Thyroid gland (tissue), 4 donors: ENCODE data around the gene ATP6V0B. TPM values are rescaled to one million over a fixed set of nuclear protein-coding genes. Genes with fewer than 3 reads are reported as not detected.

Experiments used
- DNase-seq, 2 donors: peaks; one replicate each; pipeline ENCODE4 v3.0.0-alpha.2; 2019
- H3K27ac ChIP-seq, 3 donors: fragments of 200-600 bp; sonication (generic); 1 replicate in 2 of 3; 2 replicates in 1 of 3; pipeline ENCODE4 v1.5.1; 2016 to 2019; ENCODE audit warnings: mild to moderate bottlenecking in 1 of 3, moderate library complexity in 1 of 3
- H3K27me3 ChIP-seq: fragments of 200-600 bp; sonication (generic); one replicate; pipeline ENCODE4 v1.5.1; 2019
- H3K36me3 ChIP-seq, 2 donors: fragments of 200-600 bp; sonication (generic); one replicate each; pipeline ENCODE4 v1.5.1; 2016 to 2019
- H3K4me1 ChIP-seq, 2 donors: fragments of 200-600 bp; sonication (generic); one replicate each; pipeline ENCODE4 v1.5.1; 2017 to 2019
- H3K4me3 ChIP-seq, 3 donors: fragments of 200-600 bp; sonication (generic); replicated peaks in 1 of 3; 1 replicate in 2 of 3; 2 replicates in 1 of 3; pipeline ENCODE4 v1.5.1; 2016; ENCODE audit warnings: mild to moderate bottlenecking in 1 of 3
- H3K9me3 ChIP-seq: fragments of 200-600 bp; sonication (generic); one replicate; pipeline ENCODE4 v1.5.1; 2017
- POLR2A ChIP-seq, 2 donors: fragments of 450-650 bp; IDR thresholded peaks; one replicate each; pipeline ENCODE4 v1.6.1; 2017; ENCODE audit warnings: antibody characterized with exemption in 2 of 2, mild to moderate bottlenecking in 2 of 2, moderate library complexity in 1 of 2
- WGBS, 2 donors: methylation state at CpG; one replicate each; pipeline ENCODE4 v1.1.5; 2017; 5-methylcytosine and 5-hydroxymethylcytosine counted together
- intact Hi-C: fragments of 100-400 bp; cut with DNase I; formaldehyde crosslinking; loops from one replicate; pipeline ENCODE4 v1.15.1; 2023
- total RNA-seq, 4 donors: library from RNA; depleted of rRNA; stranded (reverse); fragments of >200 nt; gene quantifications; one replicate each; pipeline ENCODE4 v1.2.3, GENCODE V29; 2016
- TF ChIP-seq, protein P1 (sequence below), 6 experiments: fragments of 200-600 bp in 3 of 6; fragments of 450-650 bp in 3 of 6; sonication (generic) in 3 of 6; IDR thresholded peaks; one replicate each; pipeline ENCODE4 v1.5.1; 2016 to 2019; ENCODE audit warnings: antibody characterized with exemption in 6 of 6, mild to moderate bottlenecking in 2 of 6, inconsistent platforms in 1 of 6, moderate library complexity in 1 of 6

ATP6V0B gene
- total RNA-seq, 4 donors from 2014 or later, result 128 to 302 (median 216) TPM

DNA sequence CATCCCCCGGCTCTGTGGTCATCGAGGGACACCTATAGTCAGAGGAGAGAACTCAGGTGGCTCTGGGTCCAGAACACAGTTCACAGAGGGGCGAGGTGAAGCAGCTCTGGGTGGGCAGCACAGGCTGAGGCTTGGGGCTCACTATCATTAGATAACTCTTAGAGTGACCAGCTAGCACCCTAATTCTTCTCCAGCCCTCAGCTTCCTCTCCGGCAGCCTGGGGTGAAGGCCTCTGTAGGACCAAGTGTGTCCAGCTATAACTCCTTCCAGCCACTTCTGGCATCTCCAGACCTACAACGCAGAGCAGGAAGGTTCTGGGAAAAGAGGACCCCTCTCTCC, 39.8 kb upstream of the ATP6V0B start:
- no peaks in the 10 kb centered on the region for H3K27me3 ChIP-seq
- WGBS, 2 donors, result 47 to 70% methylated on average over 3 to 5 of the region's 5 CpGs
- intact Hi-C loops, result loop anchor here (2.0 to 5.0 kb wide), 2 partner anchors 172 to 408 kb away; no protein-coding TSS in a partner anchor
- no peaks in the 10 kb centered on the region for H3K36me3 ChIP-seq
- TF ChIP-seq, protein P1, sequence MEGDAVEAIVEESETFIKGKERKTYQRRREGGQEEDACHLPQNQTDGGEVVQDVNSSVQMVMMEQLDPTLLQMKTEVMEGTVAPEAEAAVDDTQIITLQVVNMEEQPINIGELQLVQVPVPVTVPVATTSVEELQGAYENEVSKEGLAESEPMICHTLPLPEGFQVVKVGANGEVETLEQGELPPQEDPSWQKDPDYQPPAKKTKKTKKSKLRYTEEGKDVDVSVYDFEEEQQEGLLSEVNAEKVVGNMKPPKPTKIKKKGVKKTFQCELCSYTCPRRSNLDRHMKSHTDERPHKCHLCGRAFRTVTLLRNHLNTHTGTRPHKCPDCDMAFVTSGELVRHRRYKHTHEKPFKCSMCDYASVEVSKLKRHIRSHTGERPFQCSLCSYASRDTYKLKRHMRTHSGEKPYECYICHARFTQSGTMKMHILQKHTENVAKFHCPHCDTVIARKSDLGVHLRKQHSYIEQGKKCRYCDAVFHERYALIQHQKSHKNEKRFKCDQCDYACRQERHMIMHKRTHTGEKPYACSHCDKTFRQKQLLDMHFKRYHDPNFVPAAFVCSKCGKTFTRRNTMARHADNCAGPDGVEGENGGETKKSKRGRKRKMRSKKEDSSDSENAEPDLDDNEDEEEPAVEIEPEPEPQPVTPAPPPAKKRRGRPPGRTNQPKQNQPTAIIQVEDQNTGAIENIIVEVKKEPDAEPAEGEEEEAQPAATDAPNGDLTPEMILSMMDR (IDR thresholded peaks at IDR 0.05), result no peak
- TF ChIP-seq POLR2A (IDR thresholded peaks at IDR 0.05), result no peak
- H3K27ac ChIP-seq, result no peak overlapping the region
- H3K4me3 ChIP-seq, result no peak overlapping the region
- H3K4me1 ChIP-seq, result peaks cover 10 to 35% of the 10 kb centered on the region in 2 donors
- no peaks in the 10 kb centered on the region for H3K9me3 ChIP-seq
- no peak for DNase-seq

DNA sequence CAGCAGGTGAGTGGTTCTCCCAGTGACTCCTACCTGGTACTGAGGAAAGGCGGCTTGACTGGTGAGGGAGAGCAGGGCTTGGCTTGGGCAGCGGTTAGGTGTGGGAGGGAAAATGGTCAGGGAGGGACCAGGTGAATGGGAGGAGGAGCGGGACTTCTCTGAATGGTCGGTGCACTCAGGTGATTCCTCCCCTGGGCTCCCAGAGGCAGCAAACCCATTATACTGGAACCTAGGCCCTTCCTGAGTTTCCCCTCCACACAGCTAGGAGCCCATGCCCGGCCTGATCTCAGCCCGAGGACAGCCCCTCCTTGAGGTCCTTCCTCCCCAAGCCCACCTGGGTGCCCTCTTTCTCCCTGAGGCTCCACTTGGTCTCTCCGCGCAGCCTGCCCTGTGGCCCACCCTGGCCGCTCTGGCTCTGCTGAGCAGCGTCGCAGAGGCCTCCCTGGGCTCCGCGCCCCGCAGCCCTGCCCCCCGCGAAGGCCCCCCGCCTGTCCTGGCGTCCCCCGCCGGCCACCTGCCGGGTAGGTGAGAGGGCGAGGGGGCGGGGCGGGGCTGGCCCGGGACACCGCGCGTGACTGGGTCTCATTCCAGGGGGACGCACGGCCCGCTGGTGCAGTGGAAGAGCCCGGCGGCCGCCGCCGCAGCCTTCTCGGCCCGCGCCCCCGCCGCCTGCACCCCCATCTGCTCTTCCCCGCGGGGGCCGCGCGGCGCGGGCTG, 38.9 kb upstream of the ATP6V0B start:
- WGBS, 2 donors, result 24 to 44% methylated on average over 5 to 6 of the region's 48 CpGs
- no peaks in the 10 kb centered on the region for H3K9me3 ChIP-seq
- peak overlapping the region in 1 of 3 donors; percentile 13 for H3K27ac ChIP-seq
- H3K36me3 ChIP-seq, result no peaks in the 10 kb centered on the region
- no peaks in the 10 kb centered on the region for H3K27me3 ChIP-seq
- peak overlapping the region in 1 of 3 donors; percentile 33 for H3K4me3 ChIP-seq
- H3K4me1 ChIP-seq, result peaks cover 10 to 35% of the 10 kb centered on the region in 2 donors
- intact Hi-C loops, result loop anchor here (2.0 kb wide), 1 partner anchor 173 kb away; no protein-coding TSS in a partner anchor
- TF ChIP-seq, protein P1 (IDR thresholded peaks at IDR 0.05), result no peak
- peak in 1 of 2 donors; percentile 21 for TF ChIP-seq POLR2A (IDR thresholded peaks at IDR 0.05)
- DNase-seq, result peak; percentile 78 to 79

DNA sequence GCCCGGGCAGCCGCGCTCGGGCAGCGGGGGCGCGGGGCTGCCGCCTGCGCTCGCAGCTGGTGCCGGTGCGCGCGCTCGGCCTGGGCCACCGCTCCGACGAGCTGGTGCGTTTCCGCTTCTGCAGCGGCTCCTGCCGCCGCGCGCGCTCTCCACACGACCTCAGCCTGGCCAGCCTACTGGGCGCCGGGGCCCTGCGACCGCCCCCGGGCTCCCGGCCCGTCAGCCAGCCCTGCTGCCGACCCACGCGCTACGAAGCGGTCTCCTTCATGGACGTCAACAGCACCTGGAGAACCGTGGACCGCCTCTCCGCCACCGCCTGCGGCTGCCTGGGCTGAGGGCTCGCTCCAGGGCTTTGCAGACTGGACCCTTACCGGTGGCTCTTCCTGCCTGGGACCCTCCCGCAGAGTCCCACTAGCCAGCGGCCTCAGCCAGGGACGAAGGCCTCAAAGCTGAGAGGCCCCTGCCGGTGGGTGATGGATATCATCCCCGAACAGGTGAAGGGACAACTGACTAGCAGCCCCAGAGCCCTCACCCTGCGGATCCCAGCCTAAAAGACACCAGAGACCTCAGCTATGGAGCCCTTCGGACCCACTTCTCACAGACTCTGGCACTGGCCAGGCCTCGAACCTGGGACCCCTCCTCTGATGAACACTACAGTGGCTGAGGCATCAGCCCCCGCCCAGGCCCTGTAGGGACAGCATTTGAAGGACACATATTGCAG, 38.2 kb upstream of the ATP6V0B start:
- Histone ChIP-seq H3K36me3 (no peaks in the 10 kb centered on the region), H3K27me3 (no peaks in the 10 kb centered on the region), H3K27ac (no peak overlapping the region), H3K9me3 (no peaks in the 10 kb centered on the region), H3K4me1 (peaks cover 10 to 35% of the 10 kb centered on the region in 2 donors), H3K4me3 (peak overlapping the region in 1 of 3 donors; percentile 33)
- WGBS, 2 donors, result 49 to 83% methylated on average over 3 to 6 of the region's 56 CpGs
- intact Hi-C loops, result no loop called here
- TF ChIP-seq POLR2A (IDR thresholded peaks at IDR 0.05), result peak in 1 of 2 donors; percentile 16
- TF ChIP-seq, protein P1 (IDR thresholded peaks at IDR 0.05), result peak in 2 of 6 experiments; percentile 13
- peak; percentile 55 to 63 for DNase-seq

DNA sequence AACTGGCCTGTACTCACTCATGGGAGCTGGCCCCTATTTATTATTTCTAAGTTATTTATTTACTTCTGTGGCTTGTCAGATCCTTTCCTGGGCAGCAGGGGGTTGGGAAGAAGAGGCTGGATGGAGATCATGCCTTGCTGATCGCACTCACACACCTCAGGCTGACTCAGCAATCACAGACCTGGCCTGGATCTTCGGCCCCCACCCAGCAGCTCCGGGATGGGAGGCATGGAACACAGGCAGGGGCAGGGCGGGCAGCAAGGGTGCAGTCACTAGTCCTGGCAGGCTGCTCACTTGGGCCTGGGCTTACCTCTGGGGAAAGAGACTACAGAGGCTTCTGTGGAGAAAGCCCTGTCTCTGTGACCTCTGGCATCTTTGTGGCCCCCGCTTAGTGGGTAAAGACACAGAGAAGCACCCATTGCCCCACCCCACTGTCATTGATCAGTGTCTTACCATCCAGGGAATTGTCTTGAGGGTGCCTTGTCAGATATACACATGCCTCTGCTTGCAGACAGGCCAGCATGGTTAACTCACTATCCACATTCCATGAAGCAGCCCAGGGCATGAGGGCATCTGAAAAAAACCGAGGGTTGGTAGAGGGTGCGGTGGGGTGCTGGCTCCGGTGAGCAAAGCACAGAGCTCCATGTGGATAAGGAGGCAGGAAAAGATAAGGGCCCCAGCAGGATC, 37.4 kb upstream of the ATP6V0B start:
- no peaks in the 10 kb centered on the region for H3K9me3 ChIP-seq
- DNase-seq, result no peak
- H3K27me3 ChIP-seq, result no peaks in the 10 kb centered on the region
- H3K4me1 ChIP-seq, result peaks cover 10 to 35% of the 10 kb centered on the region in 2 donors
- no peaks in the 10 kb centered on the region for H3K36me3 ChIP-seq
- intact Hi-C loops, result no loop called here
- H3K4me3 ChIP-seq, result peak overlapping the region in 1 of 3 donors; percentile 33
- H3K27ac ChIP-seq, result no peak overlapping the region
- WGBS, 2 donors, result 88 to 95% methylated on average over 6 to 8 of the region's 8 CpGs
- TF ChIP-seq POLR2A (IDR thresholded peaks at IDR 0.05), result no peak
- TF ChIP-seq, protein P1 (IDR thresholded peaks at IDR 0.05), result no peak
